Astrocyte (in vitro differentiated cells and primary cell): ENCODE measurements around the gene LIN9. TPM values are rescaled to one million over a fixed set of nuclear protein-coding genes. Genes with fewer than 3 reads are reported as not detected.

Experiments
- DNase-seq: peaks from one replicate; pipeline ENCODE4 v3.0.0-alpha.2; 2010; ENCODE audit warnings: low read depth
- FAIRE-seq: peaks from 2 replicates; lab custom pipeline; 2011; peaks lifted over from hg19 to GRCh38; lab: Jason Lieb, UNC
- H2AFZ ChIP-seq: 2 replicates; pipeline ENCODE4 v1.6.0; 2012; ENCODE audit warnings: low read depth, low read length, inconsistent platforms
- H3K27ac ChIP-seq: 2 replicates; pipeline ENCODE4 v1.5.1; 2011; ENCODE audit warnings: low read depth, low read length, inconsistent platforms
- H3K27me3 ChIP-seq: 2 replicates; pipeline ENCODE4 v1.6.0; 2011; ENCODE audit warnings: low read length, inconsistent platforms; ENCODE audit not compliant: insufficient read depth
- H3K36me3 ChIP-seq: 2 replicates; pipeline ENCODE4 v1.5.1; 2011; ENCODE audit warnings: low read length, inconsistent platforms; ENCODE audit not compliant: insufficient read depth
- H3K4me1 ChIP-seq: 2 replicates; pipeline ENCODE4 v1.5.1; 2011; ENCODE audit warnings: low read length, inconsistent platforms; ENCODE audit not compliant: insufficient read depth
- H3K4me2 ChIP-seq: 2 replicates; pipeline ENCODE4 v1.6.0; 2012; ENCODE audit warnings: low read length, inconsistent platforms
- H3K4me3 ChIP-seq: 2 replicates; pipeline ENCODE4 v1.5.1; 2011; ENCODE audit warnings: low read depth, mild to moderate bottlenecking, low read length, inconsistent platforms; ENCODE audit not compliant: insufficient read depth
- H3K79me2 ChIP-seq: 2 replicates; pipeline ENCODE4 v1.6.0; 2012; ENCODE audit warnings: mild to moderate bottlenecking, low read length, inconsistent platforms; ENCODE audit not compliant: insufficient read depth
- H3K9ac ChIP-seq: 2 replicates; pipeline ENCODE4 v1.6.0; 2012; ENCODE audit warnings: mild to moderate bottlenecking, low read length, inconsistent platforms
- H3K9me3 ChIP-seq: 2 replicates; pipeline ENCODE4 v1.5.1; 2012; ENCODE audit warnings: low read depth, mild to moderate bottlenecking, low read length, inconsistent platforms; ENCODE audit not compliant: insufficient read depth
- H4K20me1 ChIP-seq: 2 replicates; pipeline ENCODE4 v1.6.0; 2012; ENCODE audit warnings: low read length, inconsistent platforms; ENCODE audit not compliant: insufficient read depth
- H3K27ac Mint-ChIP-seq: one replicate; pipeline ENCODE4 v1.8.0; 2021; ENCODE audit warnings: mild to moderate bottlenecking, mixed read lengths; ENCODE audit not compliant: unreplicated experiment
- H3K27me3 Mint-ChIP-seq: one replicate; pipeline ENCODE4 v1.8.0; 2021; ENCODE audit warnings: low read depth, mixed read lengths; ENCODE audit not compliant: unreplicated experiment
- H3K36me3 Mint-ChIP-seq: one replicate; pipeline ENCODE4 v1.8.0; 2021; ENCODE audit warnings: low read depth, mixed read lengths; ENCODE audit not compliant: unreplicated experiment
- H3K4me1 Mint-ChIP-seq: one replicate; pipeline ENCODE4 v1.8.0; 2021; ENCODE audit warnings: low read depth, mixed read lengths; ENCODE audit not compliant: unreplicated experiment
- H3K4me3 Mint-ChIP-seq: one replicate; pipeline ENCODE4 v1.8.0; 2021; ENCODE audit warnings: mild to moderate bottlenecking, moderate library complexity, mixed read lengths; ENCODE audit not compliant: unreplicated experiment
- H3K9me3 Mint-ChIP-seq: one replicate; pipeline ENCODE4 v1.8.0; 2021; ENCODE audit warnings: mild to moderate bottlenecking, mixed read lengths; ENCODE audit not compliant: unreplicated experiment
- CTCF ChIP-seq: IDR thresholded peaks from 2 replicates; pipeline ENCODE4 v1.5.1; 2011; ENCODE audit warnings: low read depth, mild to moderate bottlenecking, inconsistent platforms, low read length, moderate library complexity; ENCODE audit not compliant: insufficient read depth
- EZH2 ChIP-seq: IDR thresholded peaks from 2 replicates; pipeline ENCODE4 v1.6.1; 2012; ENCODE audit warnings: mild to moderate bottlenecking, low read length, inconsistent platforms; ENCODE audit not compliant: insufficient read depth
- total RNA-seq: library from RNA; stranded (reverse); gene quantifications from 2 replicates; pipeline ENCODE4 v1.2.1, GENCODE V29; 2021

The LIN9 gene
- total RNA-seq, 1 donor from 2014 or later = 4.0 TPM

GRCh38 chr1:226311376-226311775 lies 2.4 kb upstream of the LIN9 start:
- H4K20me1 ChIP-seq = no peaks in the 10 kb centered on the region
- no peak overlapping the region for H3K27ac ChIP-seq
- H3K4me2 ChIP-seq = no peak overlapping the region
- H2AFZ ChIP-seq = no peak overlapping the region
- Mint-ChIP-seq H3K4me3 (peak overlapping the region; percentile 18), H3K4me1 (peaks cover 3% of the 10 kb centered on the region), H3K9me3 (no peaks in the 10 kb centered on the region), H3K27ac (no peak overlapping the region), H3K27me3 (peaks cover 13% of the 10 kb centered on the region), H3K36me3 (no peaks in the 10 kb centered on the region)
- H3K4me1 ChIP-seq = peaks cover 5% of the 10 kb centered on the region
- no peaks in the 10 kb centered on the region for H3K27me3 ChIP-seq
- no peak overlapping the region for H3K9ac ChIP-seq
- H3K9me3 ChIP-seq = no peaks in the 10 kb centered on the region
- DNase-seq (no peak), FAIRE-seq (no peak)
- no peaks in the 10 kb centered on the region for H3K36me3 ChIP-seq
- H3K4me3 ChIP-seq = no peak overlapping the region
- TF ChIP-seq CTCF = no peak
- no peak for TF ChIP-seq EZH2
- H3K79me2 ChIP-seq = peaks cover 24% of the 10 kb centered on the region

GRCh38 chr1:226310637-226311195 lies 1.8 kb upstream of the LIN9 start:
- DNase-seq (no peak), FAIRE-seq (no peak)
- H3K9me3 Mint-ChIP-seq = no peaks in the 10 kb centered on the region
- no peak overlapping the region for H3K4me3 Mint-ChIP-seq
- TF ChIP-seq EZH2 = no peak
- TF ChIP-seq CTCF = no peak
- no peak overlapping the region for H2AFZ ChIP-seq
- H3K27ac Mint-ChIP-seq = no peak overlapping the region
- H3K27ac ChIP-seq = no peak overlapping the region
- H3K4me2 ChIP-seq = no peak overlapping the region
- no peaks in the 10 kb centered on the region for H3K36me3 ChIP-seq
- H4K20me1 ChIP-seq = no peaks in the 10 kb centered on the region
- no peak overlapping the region for H3K9ac ChIP-seq
- no peaks in the 10 kb centered on the region for H3K27me3 ChIP-seq
- H3K27me3 Mint-ChIP-seq = peaks cover 8% of the 10 kb centered on the region
- no peaks in the 10 kb centered on the region for H3K36me3 Mint-ChIP-seq
- H3K4me1 ChIP-seq = peaks cover 5% of the 10 kb centered on the region
- H3K79me2 ChIP-seq = peaks cover 26% of the 10 kb centered on the region
- peaks cover 3% of the 10 kb centered on the region for H3K4me1 Mint-ChIP-seq
- no peaks in the 10 kb centered on the region for H3K9me3 ChIP-seq
- H3K4me3 ChIP-seq = no peak overlapping the region

GRCh38 chr1:226310245-226310540 lies 1.2 kb upstream of the LIN9 start:
- no peak for TF ChIP-seq CTCF
- TF ChIP-seq EZH2 = no peak
- no peaks in the 10 kb centered on the region for H3K9me3 ChIP-seq
- H3K27ac Mint-ChIP-seq = no peak overlapping the region
- H3K4me1 ChIP-seq = peaks cover 5% of the 10 kb centered on the region
- H3K27me3 Mint-ChIP-seq = peaks cover 8% of the 10 kb centered on the region
- no peaks in the 10 kb centered on the region for H3K27me3 ChIP-seq
- H2AFZ ChIP-seq = no peak overlapping the region
- no peaks in the 10 kb centered on the region for H4K20me1 ChIP-seq
- no peak overlapping the region for H3K4me3 ChIP-seq
- H3K36me3 ChIP-seq = no peaks in the 10 kb centered on the region
- no peaks in the 10 kb centered on the region for H3K36me3 Mint-ChIP-seq
- H3K9me3 Mint-ChIP-seq = no peaks in the 10 kb centered on the region
- peak overlapping the region; percentile 98 for H3K4me2 ChIP-seq
- peaks cover 3% of the 10 kb centered on the region for H3K4me1 Mint-ChIP-seq
- H3K27ac ChIP-seq = no peak overlapping the region
- DNase-seq (no peak), FAIRE-seq (no peak)
- peaks cover 31% of the 10 kb centered on the region for H3K79me2 ChIP-seq
- H3K9ac ChIP-seq = no peak overlapping the region
- H3K4me3 Mint-ChIP-seq = peak overlapping the region; percentile 84
